HEK293 (cell line): ENCODE measurements around the gene TNS3.

Source experiments
- CTCF ChIA-PET: fragments of 350-600 bp; formaldehyde crosslinking; extraction: SDS; loops from one replicate; lab custom pipeline; 2021; ENCODE audit warnings: antibody characterized with exemption; lab: Yijun Ruan, JAX
- POLR2A ChIA-PET: fragments of 300-600 bp; formaldehyde crosslinking; extraction: SDS; loops from one replicate; lab custom pipeline; 2020; ENCODE audit warnings: antibody characterized with exemption, inconsistent platforms; lab: Yijun Ruan, JAX
- H3K27ac ChIP-seq: fragments of 200-500 bp; sonication (Bioruptor generic); 2 replicates; pipeline ENCODE4 v1.5.1; 2014; ENCODE audit warnings: low read depth, low read length, control low read depth, inconsistent platforms; ENCODE audit errors: extremely low read depth
- H3K36me3 ChIP-seq, 2 experiments: fragments of 200-500 bp in 1 of 2; sonication (Bioruptor generic) in 1 of 2; 1 replicate in 1 of 2; 2 replicates in 1 of 2; pipeline ENCODE4 v1.5.1; 2014 to 2017; ENCODE audit warnings: inconsistent platforms in 2 of 2, low read length in 2 of 2; ENCODE audit not compliant: control insufficient read depth in 2 of 2, insufficient read depth in 1 of 2
- H3K4me1 ChIP-seq: fragments of 200-500 bp; sonication (Bioruptor generic); 2 replicates; pipeline ENCODE4 v1.5.1; 2014; ENCODE audit warnings: mild to moderate bottlenecking, low read length, inconsistent platforms; ENCODE audit not compliant: control insufficient read depth, insufficient read depth
- H3K4me3 ChIP-seq: 2 replicates; pipeline ENCODE4 v1.5.1; 2011; ENCODE audit warnings: low read depth, mild to moderate bottlenecking, control low read depth, low read length, moderate library complexity
- H3K9me3 ChIP-seq: fragments of 200-500 bp; sonication (Bioruptor generic); 2 replicates; pipeline ENCODE4 v1.5.1; 2014; ENCODE audit warnings: low read depth, low read length, inconsistent platforms; ENCODE audit not compliant: control insufficient read depth, insufficient read depth
- EGR2 ChIP-seq: fragments of 450-650 bp; formaldehyde crosslinking; IDR thresholded peaks from 2 replicates; pipeline ENCODE4 v1.5.1; 2016; ENCODE audit warnings: low read depth, missing biosample characterization, missing genetic modification characterization
- GLIS1 ChIP-seq: fragments of 450-650 bp; formaldehyde crosslinking; IDR thresholded peaks from 2 replicates; pipeline ENCODE4 v1.5.1; 2016; ENCODE audit warnings: missing biosample characterization, missing genetic modification characterization
- GLIS2 ChIP-seq: fragments of 450-650 bp; formaldehyde crosslinking; IDR thresholded peaks from 2 replicates; pipeline ENCODE4 v1.5.1; 2016; ENCODE audit warnings: missing biosample characterization, missing genetic modification characterization
- IKZF3 ChIP-seq: fragments of 450-650 bp; IDR thresholded peaks from 2 replicates; pipeline ENCODE4 v1.5.0; 2018; ENCODE audit warnings: missing biosample characterization, mild to moderate bottlenecking, missing genetic modification characterization, moderate library complexity
- KLF1 ChIP-seq: fragments of 450-650 bp; formaldehyde crosslinking; IDR thresholded peaks from 2 replicates; pipeline ENCODE4 v1.5.1; 2016; ENCODE audit warnings: missing biosample characterization, missing genetic modification characterization
- MZF1 ChIP-seq: fragments of 450-650 bp; formaldehyde crosslinking; IDR thresholded peaks from 2 replicates; pipeline ENCODE4 v1.5.1; 2017; ENCODE audit warnings: missing biosample characterization, missing genetic modification characterization, borderline replicate concordance
- TRIM28 ChIP-seq: IDR thresholded peaks from 2 replicates; pipeline ENCODE4 v1.6.1; 2011; ENCODE audit warnings: low read length, control low read depth, borderline replicate concordance
- ZBTB20 ChIP-seq: fragments of 450-650 bp; formaldehyde crosslinking; IDR thresholded peaks from 2 replicates; pipeline ENCODE4 v1.5.1; 2016; ENCODE audit warnings: missing biosample characterization, missing genetic modification characterization
- ZFHX2 ChIP-seq: fragments of 450-650 bp; formaldehyde crosslinking; conservative IDR thresholded peaks from 2 replicates; pipeline ENCODE4 v1.5.1; 2016; ENCODE audit warnings: missing biosample characterization, missing genetic modification characterization
- ZFP37 ChIP-seq: fragments of 450-650 bp; formaldehyde crosslinking; IDR thresholded peaks from 2 replicates; pipeline ENCODE4 v1.5.1; 2016; ENCODE audit warnings: missing biosample characterization, missing genetic modification characterization
- ZIC2 ChIP-seq: fragments of 450-650 bp; formaldehyde crosslinking; IDR thresholded peaks from 2 replicates; pipeline ENCODE4 v1.5.1; 2016; ENCODE audit warnings: missing biosample characterization, missing genetic modification characterization
- ZNF114 ChIP-seq: fragments of 450-650 bp; formaldehyde crosslinking; IDR thresholded peaks from 2 replicates; pipeline ENCODE4 v1.5.0; 2017; ENCODE audit warnings: missing biosample characterization, missing genetic modification characterization
- ZNF138 ChIP-seq: fragments of 450-650 bp; formaldehyde crosslinking; IDR thresholded peaks from 2 replicates; pipeline ENCODE4 v1.5.1; 2016; ENCODE audit warnings: missing biosample characterization, missing genetic modification characterization, borderline replicate concordance
- ZNF16 ChIP-seq: fragments of 450-650 bp; formaldehyde crosslinking; IDR thresholded peaks from 2 replicates; pipeline ENCODE4 v1.5.1; 2016; ENCODE audit warnings: low read depth, missing biosample characterization, missing genetic modification characterization
- ZNF404 ChIP-seq: fragments of 450-650 bp; formaldehyde crosslinking; IDR thresholded peaks from 2 replicates; pipeline ENCODE4 v1.5.1; 2017; ENCODE audit warnings: missing biosample characterization, missing genetic modification characterization
- ZNF558 ChIP-seq: fragments of 450-650 bp; formaldehyde crosslinking; IDR thresholded peaks from 2 replicates; pipeline ENCODE4 v1.5.1; 2016; ENCODE audit warnings: missing biosample characterization, missing genetic modification characterization
- ZNF830 ChIP-seq: fragments of 450-650 bp; IDR thresholded peaks from 2 replicates; pipeline ENCODE4 v1.5.0; 2018; ENCODE audit warnings: missing biosample characterization, missing genetic modification characterization, low read depth, mild to moderate bottlenecking, moderate library complexity
- ZNF837 ChIP-seq: fragments of 450-650 bp; formaldehyde crosslinking; IDR thresholded peaks from 2 replicates; pipeline ENCODE4 v1.5.1; 2016; ENCODE audit warnings: missing biosample characterization, missing genetic modification characterization
- ZNF843 ChIP-seq: fragments of 450-650 bp; formaldehyde crosslinking; IDR thresholded peaks from 2 replicates; pipeline ENCODE4 v1.5.1; 2016; ENCODE audit warnings: missing biosample characterization, missing genetic modification characterization
- ZSCAN16 ChIP-seq: fragments of 450-650 bp; formaldehyde crosslinking; IDR thresholded peaks from 2 replicates; pipeline ENCODE4 v1.5.1; 2016; ENCODE audit warnings: missing biosample characterization, missing genetic modification characterization
- TF ChIP-seq, protein P1 (sequence below): IDR thresholded peaks from 2 replicates; pipeline ENCODE4 v1.6.1; 2011; ENCODE audit warnings: mild to moderate bottlenecking, low read depth, low read length, borderline replicate concordance
- TF ChIP-seq, protein P2 (sequence below): fragments of 450-650 bp; formaldehyde crosslinking; IDR thresholded peaks from 2 replicates; pipeline ENCODE4 v1.5.1; 2016; ENCODE audit warnings: missing biosample characterization, missing genetic modification characterization
- TF ChIP-seq, protein P3 (sequence below): fragments of 450-650 bp; formaldehyde crosslinking; IDR thresholded peaks from 2 replicates; pipeline ENCODE4 v1.5.1; 2016; ENCODE audit warnings: missing biosample characterization, missing genetic modification characterization, borderline replicate concordance
- TF ChIP-seq, protein P4 (sequence below): fragments of 450-650 bp; formaldehyde crosslinking; IDR thresholded peaks from 2 replicates; pipeline ENCODE4 v1.5.1; 2017; ENCODE audit warnings: missing biosample characterization, missing genetic modification characterization

TNS3 gene

DNA sequence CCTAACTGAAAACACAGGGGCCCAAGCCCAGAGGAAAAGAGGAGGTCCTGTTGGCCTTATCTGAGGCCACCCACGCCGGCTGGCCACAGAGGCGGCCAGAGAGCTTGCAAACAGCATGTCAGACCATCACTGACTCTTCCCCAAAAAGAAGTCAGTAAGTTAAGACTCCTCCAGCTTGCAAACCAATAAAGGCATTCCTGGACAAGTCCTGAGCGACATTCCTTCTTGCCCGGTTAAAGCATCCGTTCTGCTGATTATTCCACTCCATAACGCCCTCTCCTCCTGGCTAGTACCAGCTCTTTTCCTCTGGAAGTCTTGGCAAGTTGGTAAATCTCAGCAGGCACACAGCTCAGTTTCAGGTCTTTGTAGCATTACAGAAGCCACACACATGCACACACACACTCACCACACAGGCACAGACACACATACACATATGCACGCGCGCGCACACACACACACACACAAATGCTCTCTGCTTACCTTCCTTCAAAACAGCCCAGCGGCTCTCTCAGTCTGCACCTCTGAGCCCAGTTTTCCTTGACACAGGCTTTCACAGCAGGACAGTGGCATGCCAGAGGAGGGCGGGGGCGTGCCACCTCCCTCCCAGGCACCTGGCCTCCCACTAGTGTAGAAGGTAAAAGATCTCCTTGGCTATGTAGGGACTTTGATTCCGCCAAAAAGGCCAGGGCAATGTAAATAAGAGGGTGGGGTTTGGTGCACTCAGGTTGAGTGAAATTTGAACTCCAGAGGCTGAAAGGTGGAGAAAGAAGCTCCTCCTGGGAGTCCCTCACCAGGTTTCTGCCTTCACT, 201.4 kb downstream of the TNS3 start:
- H3K9me3 ChIP-seq = no peaks in the 10 kb centered on the region
- POLR2A ChIA-PET = no interaction called here
- CTCF ChIA-PET = interaction anchor here (0.6 to 2.6 kb wide), 3 partner anchors 55 to 114 kb away, joined by 3 to 9 read pairs (median 6); no protein-coding TSS in a partner anchor
- TF ChIP-seq KLF1 (peak; percentile 48; the same call in 1 of the 2 replicates), ZNF837 (tag by site-specific recombination) (no peak), ZFHX2 (0 out of 2 replicates have a peak, but pooled peaks have one; percentile 5), EGR2 (tag by site-specific recombination) (0 out of 2 replicates have a peak, but pooled peaks have one; percentile 24), MZF1 (tag by site-specific recombination) (no peak)
- peaks cover 3% of the 10 kb centered on the region for H3K4me1 ChIP-seq
- H3K27ac ChIP-seq = no peak overlapping the region
- H3K4me3 ChIP-seq = no peak overlapping the region
- no peaks in the 10 kb centered on the region for H3K36me3 ChIP-seq

DNA sequence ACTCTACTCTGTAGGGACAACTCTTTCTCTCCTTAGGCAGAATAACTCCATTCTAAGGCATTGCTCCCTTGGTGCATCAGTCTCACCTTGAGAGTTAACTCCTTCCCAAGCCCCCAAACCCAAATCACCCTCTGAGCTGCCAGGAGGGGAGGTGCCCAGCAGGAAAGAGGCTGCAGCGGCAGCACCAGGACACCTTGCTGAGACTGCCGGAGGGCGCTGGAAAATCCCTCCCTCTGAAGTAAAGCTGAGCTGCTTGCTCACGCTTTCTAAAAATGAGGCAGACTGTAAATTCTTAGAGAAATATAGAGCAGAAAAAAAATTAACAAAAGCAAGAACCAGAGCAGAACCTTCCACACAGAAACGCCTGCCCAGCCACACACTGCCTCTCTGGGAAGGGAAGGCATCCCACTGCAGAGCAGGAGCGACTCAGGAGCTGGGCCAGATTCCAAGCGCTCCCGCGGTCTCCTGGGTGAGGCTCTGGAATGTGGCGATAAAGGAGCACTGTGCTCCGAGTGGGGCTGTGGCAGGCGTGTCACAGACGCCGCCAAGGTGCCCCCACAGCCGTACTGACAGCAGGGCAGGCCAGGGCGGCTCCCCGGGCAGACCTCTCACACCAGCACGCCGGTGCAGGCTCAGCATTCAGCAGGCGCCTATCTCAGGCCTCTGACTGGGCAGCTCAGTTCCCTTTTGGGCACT, 202.1 kb downstream of the TNS3 start:
- no peaks in the 10 kb centered on the region for H3K9me3 ChIP-seq
- POLR2A ChIA-PET = no interaction called here
- peaks cover 3% of the 10 kb centered on the region for H3K4me1 ChIP-seq
- CTCF ChIA-PET = interaction anchor here (0.6 to 2.6 kb wide), 3 partner anchors 56 to 113 kb away, joined by 3 to 9 read pairs (median 6); no protein-coding TSS in a partner anchor
- no peak overlapping the region for H3K4me3 ChIP-seq
- H3K36me3 ChIP-seq = no peaks in the 10 kb centered on the region
- no peak overlapping the region for H3K27ac ChIP-seq
- no peak for TF ChIP-seq ZNF843
- no peak for TF ChIP-seq ZNF830 (tag by site-specific recombination)
- TF ChIP-seq ZNF16 (tag by site-specific recombination) = no peak
- TF ChIP-seq ZIC2 (tag by site-specific recombination) = peak; percentile 51; the same call in 1 of the 2 replicates
- TF ChIP-seq TRIM28 = no peak
- TF ChIP-seq ZNF404 (tag by site-specific recombination) = no peak
- no peak for TF ChIP-seq ZSCAN16 (tag by site-specific recombination)
- TF ChIP-seq, protein P1, sequence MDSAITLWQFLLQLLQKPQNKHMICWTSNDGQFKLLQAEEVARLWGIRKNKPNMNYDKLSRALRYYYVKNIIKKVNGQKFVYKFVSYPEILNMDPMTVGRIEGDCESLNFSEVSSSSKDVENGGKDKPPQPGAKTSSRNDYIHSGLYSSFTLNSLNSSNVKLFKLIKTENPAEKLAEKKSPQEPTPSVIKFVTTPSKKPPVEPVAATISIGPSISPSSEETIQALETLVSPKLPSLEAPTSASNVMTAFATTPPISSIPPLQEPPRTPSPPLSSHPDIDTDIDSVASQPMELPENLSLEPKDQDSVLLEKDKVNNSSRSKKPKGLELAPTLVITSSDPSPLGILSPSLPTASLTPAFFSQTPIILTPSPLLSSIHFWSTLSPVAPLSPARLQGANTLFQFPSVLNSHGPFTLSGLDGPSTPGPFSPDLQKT = no peak
- TF ChIP-seq ZNF138 (tag by site-specific recombination) = no peak
- no peak for TF ChIP-seq KLF1
- TF ChIP-seq, protein P2, sequence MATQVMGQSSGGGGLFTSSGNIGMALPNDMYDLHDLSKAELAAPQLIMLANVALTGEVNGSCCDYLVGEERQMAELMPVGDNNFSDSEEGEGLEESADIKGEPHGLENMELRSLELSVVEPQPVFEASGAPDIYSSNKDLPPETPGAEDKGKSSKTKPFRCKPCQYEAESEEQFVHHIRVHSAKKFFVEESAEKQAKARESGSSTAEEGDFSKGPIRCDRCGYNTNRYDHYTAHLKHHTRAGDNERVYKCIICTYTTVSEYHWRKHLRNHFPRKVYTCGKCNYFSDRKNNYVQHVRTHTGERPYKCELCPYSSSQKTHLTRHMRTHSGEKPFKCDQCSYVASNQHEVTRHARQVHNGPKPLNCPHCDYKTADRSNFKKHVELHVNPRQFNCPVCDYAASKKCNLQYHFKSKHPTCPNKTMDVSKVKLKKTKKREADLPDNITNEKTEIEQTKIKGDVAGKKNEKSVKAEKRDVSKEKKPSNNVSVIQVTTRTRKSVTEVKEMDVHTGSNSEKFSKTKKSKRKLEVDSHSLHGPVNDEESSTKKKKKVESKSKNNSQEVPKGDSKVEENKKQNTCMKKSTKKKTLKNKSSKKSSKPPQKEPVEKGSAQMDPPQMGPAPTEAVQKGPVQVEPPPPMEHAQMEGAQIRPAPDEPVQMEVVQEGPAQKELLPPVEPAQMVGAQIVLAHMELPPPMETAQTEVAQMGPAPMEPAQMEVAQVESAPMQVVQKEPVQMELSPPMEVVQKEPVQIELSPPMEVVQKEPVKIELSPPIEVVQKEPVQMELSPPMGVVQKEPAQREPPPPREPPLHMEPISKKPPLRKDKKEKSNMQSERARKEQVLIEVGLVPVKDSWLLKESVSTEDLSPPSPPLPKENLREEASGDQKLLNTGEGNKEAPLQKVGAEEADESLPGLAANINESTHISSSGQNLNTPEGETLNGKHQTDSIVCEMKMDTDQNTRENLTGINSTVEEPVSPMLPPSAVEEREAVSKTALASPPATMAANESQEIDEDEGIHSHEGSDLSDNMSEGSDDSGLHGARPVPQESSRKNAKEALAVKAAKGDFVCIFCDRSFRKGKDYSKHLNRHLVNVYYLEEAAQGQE = no peak
- TF ChIP-seq GLIS1 (tag by site-specific recombination) = peak; percentile 69
- no peak for TF ChIP-seq ZFHX2
- TF ChIP-seq ZBTB20 (tag by site-specific recombination) = no peak
- TF ChIP-seq, protein P3, sequence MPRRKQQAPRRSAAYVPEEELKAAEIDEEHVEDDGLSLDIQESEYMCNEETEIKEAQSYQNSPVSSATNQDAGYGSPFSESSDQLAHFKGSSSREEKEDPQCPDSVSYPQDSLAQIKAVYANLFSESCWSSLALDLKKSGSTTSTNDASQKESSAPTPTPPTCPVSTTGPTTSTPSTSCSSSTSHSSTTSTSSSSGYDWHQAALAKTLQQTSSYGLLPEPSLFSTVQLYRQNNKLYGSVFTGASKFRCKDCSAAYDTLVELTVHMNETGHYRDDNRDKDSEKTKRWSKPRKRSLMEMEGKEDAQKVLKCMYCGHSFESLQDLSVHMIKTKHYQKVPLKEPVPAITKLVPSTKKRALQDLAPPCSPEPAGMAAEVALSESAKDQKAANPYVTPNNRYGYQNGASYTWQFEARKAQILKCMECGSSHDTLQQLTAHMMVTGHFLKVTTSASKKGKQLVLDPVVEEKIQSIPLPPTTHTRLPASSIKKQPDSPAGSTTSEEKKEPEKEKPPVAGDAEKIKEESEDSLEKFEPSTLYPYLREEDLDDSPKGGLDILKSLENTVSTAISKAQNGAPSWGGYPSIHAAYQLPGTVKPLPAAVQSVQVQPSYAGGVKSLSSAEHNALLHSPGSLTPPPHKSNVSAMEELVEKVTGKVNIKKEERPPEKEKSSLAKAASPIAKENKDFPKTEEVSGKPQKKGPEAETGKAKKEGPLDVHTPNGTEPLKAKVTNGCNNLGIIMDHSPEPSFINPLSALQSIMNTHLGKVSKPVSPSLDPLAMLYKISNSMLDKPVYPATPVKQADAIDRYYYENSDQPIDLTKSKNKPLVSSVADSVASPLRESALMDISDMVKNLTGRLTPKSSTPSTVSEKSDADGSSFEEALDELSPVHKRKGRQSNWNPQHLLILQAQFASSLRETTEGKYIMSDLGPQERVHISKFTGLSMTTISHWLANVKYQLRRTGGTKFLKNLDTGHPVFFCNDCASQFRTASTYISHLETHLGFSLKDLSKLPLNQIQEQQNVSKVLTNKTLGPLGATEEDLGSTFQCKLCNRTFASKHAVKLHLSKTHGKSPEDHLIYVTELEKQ (tag by site-specific recombination) = no peak
- no peak for TF ChIP-seq IKZF3 (tag by site-specific recombination)
- TF ChIP-seq ZNF558 = no peak
- TF ChIP-seq GLIS2 (tag by site-specific recombination) = 0 out of 2 replicates have a peak, but pooled peaks have one; percentile 17
- TF ChIP-seq ZFP37 (tag by site-specific recombination) = no peak
- TF ChIP-seq, protein P4, sequence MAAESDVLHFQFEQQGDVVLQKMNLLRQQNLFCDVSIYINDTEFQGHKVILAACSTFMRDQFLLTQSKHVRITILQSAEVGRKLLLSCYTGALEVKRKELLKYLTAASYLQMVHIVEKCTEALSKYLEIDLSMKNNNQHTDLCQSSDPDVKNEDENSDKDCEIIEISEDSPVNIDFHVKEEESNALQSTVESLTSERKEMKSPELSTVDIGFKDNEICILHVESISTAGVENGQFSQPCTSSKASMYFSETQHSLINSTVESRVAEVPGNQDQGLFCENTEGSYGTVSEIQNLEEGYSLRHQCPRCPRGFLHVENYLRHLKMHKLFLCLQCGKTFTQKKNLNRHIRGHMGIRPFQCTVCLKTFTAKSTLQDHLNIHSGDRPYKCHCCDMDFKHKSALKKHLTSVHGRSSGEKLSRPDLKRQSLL (tag by site-specific recombination) = peak; percentile 67
- TF ChIP-seq ZNF114 (tag by site-specific recombination) = no peak
